MCF 10A (cell line): ENCODE data around the gene PAQR6. TPM values are rescaled to one million over a fixed set of nuclear protein-coding genes. Genes with fewer than 3 reads are reported as not detected.

Experiments
- BruUV-seq: library from RNA; stranded (reverse); fragments of 400-500 nt; replicated peaks from 2 replicates; lab custom pipeline; 2021; lab: Mats Ljungman, UMichigan
- CTCF ChIA-PET: fragments of 300-600 bp; sonication (Branson Sonifier 250); formaldehyde crosslinking; extraction: SDS; loops from one replicate; lab custom pipeline; 2021; ENCODE audit warnings: antibody characterized with exemption, inconsistent platforms; lab: Yijun Ruan, JAX
- POLR2A ChIA-PET: fragments of 300-600, 350-650 bp; sonication (Branson Sonifier 250); formaldehyde crosslinking; extraction: SDS; loops from one replicate; lab custom pipeline; 2020; ENCODE audit warnings: antibody characterized with exemption, inconsistent platforms; lab: Yijun Ruan, JAX
- DNase-seq: peaks from one replicate; pipeline ENCODE4 v3.0.0-alpha.2; 2018; ENCODE audit not compliant: unreplicated experiment
- H3K27ac Mint-ChIP-seq: one replicate; pipeline ENCODE4 v1.8.0; 2022; ENCODE audit warnings: mild to moderate bottlenecking, low read depth, mixed read lengths; ENCODE audit not compliant: unreplicated experiment
- H3K27me3 Mint-ChIP-seq: one replicate; pipeline ENCODE4 v1.8.0; 2022; ENCODE audit warnings: mixed read lengths; ENCODE audit not compliant: insufficient read depth, unreplicated experiment
- H3K36me3 Mint-ChIP-seq: one replicate; pipeline ENCODE4 v1.8.0; 2022; ENCODE audit warnings: mild to moderate bottlenecking, moderate library complexity, mixed read lengths; ENCODE audit not compliant: insufficient read depth, unreplicated experiment
- H3K4me1 Mint-ChIP-seq: one replicate; pipeline ENCODE4 v1.8.0; 2022; ENCODE audit warnings: mixed read lengths; ENCODE audit not compliant: insufficient read depth, unreplicated experiment
- H3K4me3 Mint-ChIP-seq: one replicate; pipeline ENCODE4 v1.8.0; 2022; ENCODE audit warnings: mild to moderate bottlenecking, moderate library complexity, mixed read lengths; ENCODE audit not compliant: unreplicated experiment
- H3K9me3 Mint-ChIP-seq: one replicate; pipeline ENCODE4 v1.8.0; 2022; ENCODE audit warnings: mixed read lengths; ENCODE audit not compliant: unreplicated experiment
- intact Hi-C: fragments of 100-400 bp; cut with micrococcal nuclease; formaldehyde crosslinking; loops from 2 replicates; pipeline ENCODE4 v1.14.1; 2022
- total RNA-seq: library from RNA; stranded (reverse); gene quantifications from 2 replicates; pipeline ENCODE4 v1.2.3, GENCODE V29; 2022
- TF ChIP-seq, protein P1 (sequence below): fragments of 200-600 bp; IDR thresholded peaks from one replicate; pipeline ENCODE4 v1.8.0; 2022; ENCODE audit warnings: antibody characterized with exemption, mild to moderate bottlenecking; ENCODE audit not compliant: unreplicated experiment

PAQR6 gene
- total RNA-seq, 1 experiment from 2014 or later, result 21.5 TPM

- intact Hi-C loops, result loop anchor here (5.0 kb wide), 1 partner anchor 67 kb away; no protein-coding TSS in a partner anchor
- no peaks in the 10 kb centered on the region for H3K27me3 Mint-ChIP-seq
- BruUV-seq, result no TSS peak
- DNase-seq, result peak; percentile 86
- POLR2A ChIA-PET, result interaction anchor here (0.5 to 5.1 kb wide), 24 partner anchors 9 to 271 kb away, joined by 3 to 131 read pairs (median 8); partner anchors contain the start of genes ARHGEF2, SLC25A44 and SMG5
- TF ChIP-seq, protein P1, sequence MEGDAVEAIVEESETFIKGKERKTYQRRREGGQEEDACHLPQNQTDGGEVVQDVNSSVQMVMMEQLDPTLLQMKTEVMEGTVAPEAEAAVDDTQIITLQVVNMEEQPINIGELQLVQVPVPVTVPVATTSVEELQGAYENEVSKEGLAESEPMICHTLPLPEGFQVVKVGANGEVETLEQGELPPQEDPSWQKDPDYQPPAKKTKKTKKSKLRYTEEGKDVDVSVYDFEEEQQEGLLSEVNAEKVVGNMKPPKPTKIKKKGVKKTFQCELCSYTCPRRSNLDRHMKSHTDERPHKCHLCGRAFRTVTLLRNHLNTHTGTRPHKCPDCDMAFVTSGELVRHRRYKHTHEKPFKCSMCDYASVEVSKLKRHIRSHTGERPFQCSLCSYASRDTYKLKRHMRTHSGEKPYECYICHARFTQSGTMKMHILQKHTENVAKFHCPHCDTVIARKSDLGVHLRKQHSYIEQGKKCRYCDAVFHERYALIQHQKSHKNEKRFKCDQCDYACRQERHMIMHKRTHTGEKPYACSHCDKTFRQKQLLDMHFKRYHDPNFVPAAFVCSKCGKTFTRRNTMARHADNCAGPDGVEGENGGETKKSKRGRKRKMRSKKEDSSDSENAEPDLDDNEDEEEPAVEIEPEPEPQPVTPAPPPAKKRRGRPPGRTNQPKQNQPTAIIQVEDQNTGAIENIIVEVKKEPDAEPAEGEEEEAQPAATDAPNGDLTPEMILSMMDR, result no peak
- peak overlapping the region; percentile 97 for H3K4me3 Mint-ChIP-seq
- peak overlapping the region; percentile 96 for H3K27ac Mint-ChIP-seq
- peaks cover 25% of the 10 kb centered on the region for H3K4me1 Mint-ChIP-seq
- H3K36me3 Mint-ChIP-seq, result peaks cover 16% of the 10 kb centered on the region
- no peaks in the 10 kb centered on the region for H3K9me3 Mint-ChIP-seq
- CTCF ChIA-PET, result interaction anchor here (0.6 to 4.5 kb wide), 11 partner anchors 12 to 124 kb away, joined by 3 to 57 read pairs (median 3); no protein-coding TSS in a partner anchor
These were observed 33.7 kb downstream of the PAQR6 start for GRCh38 chr1:156214024-156214748.

- Mint-ChIP-seq H3K27me3 (no peaks in the 10 kb centered on the region), H3K27ac (peak overlapping the region; percentile 96), H3K36me3 (peaks cover 18% of the 10 kb centered on the region), H3K9me3 (no peaks in the 10 kb centered on the region), H3K4me1 (peaks cover 24% of the 10 kb centered on the region), H3K4me3 (peak overlapping the region; percentile 97)
- intact Hi-C loops, result loop anchor here (5.0 kb wide), 1 partner anchor 66 kb away; no protein-coding TSS in a partner anchor
- ChIA-PET POLR2A (interaction anchor here (0.5 to 5.1 kb wide), 34 partner anchors 11 to 1276 kb away, joined by 3 to 131 read pairs (median 8); partner anchors contain the start of genes ARHGEF2, BGLAP, GLMP and KHDC4), CTCF (interaction anchor here (0.8 to 4.5 kb wide), 11 partner anchors 12 to 123 kb away, joined by 3 to 57 read pairs (median 5); no protein-coding TSS in a partner anchor)
- BruUV-seq, result no TSS peak
- no peak for DNase-seq
- TF ChIP-seq, protein P1, result no peak
These were observed 34.3 kb downstream of the PAQR6 start for GRCh38 chr1:156213644-156213966.

GRCh38 chr1:156212833-156213643 is 34.8 kb downstream of the PAQR6 start, which contains the start of gene PMF1:
Gene PMF1, plus strand, starts transcription at chr1:156213007. Its CDS starts 9 bp downstream, at chr1:156213016.
- CTCF ChIA-PET, result interaction anchor here (0.6 to 4.5 kb wide), 15 partner anchors 13 to 1154 kb away, joined by 3 to 57 read pairs (median 5); no protein-coding TSS in a partner anchor
- TF ChIP-seq, protein P1, result no peak
- intact Hi-C loops, result loop anchor here (5.0 kb wide), 1 partner anchor 66 kb away; no protein-coding TSS in a partner anchor
- BruUV-seq, result TSS peak; percentile 75
- DNase-seq, result peak; percentile 99
- Mint-ChIP-seq H3K36me3 (peaks cover 23% of the 10 kb centered on the region), H3K27ac (peak within 1 kb of the TSS; percentile 96), H3K27me3 (no peaks in the 10 kb centered on the region), H3K4me3 (peak within 1 kb of the TSS; percentile 97), H3K4me1 (peaks cover 21% of the 10 kb centered on the region), H3K9me3 (no peaks in the 10 kb centered on the region)
- POLR2A ChIA-PET, result interaction anchor here (0.7 to 5.1 kb wide), 48 partner anchors 9 to 1276 kb away, joined by 3 to 131 read pairs (median 6); partner anchors contain the start of genes ARHGEF2, BGLAP, GLMP and KHDC4
